ENCODE results near the gene ICA1.

DNA sequence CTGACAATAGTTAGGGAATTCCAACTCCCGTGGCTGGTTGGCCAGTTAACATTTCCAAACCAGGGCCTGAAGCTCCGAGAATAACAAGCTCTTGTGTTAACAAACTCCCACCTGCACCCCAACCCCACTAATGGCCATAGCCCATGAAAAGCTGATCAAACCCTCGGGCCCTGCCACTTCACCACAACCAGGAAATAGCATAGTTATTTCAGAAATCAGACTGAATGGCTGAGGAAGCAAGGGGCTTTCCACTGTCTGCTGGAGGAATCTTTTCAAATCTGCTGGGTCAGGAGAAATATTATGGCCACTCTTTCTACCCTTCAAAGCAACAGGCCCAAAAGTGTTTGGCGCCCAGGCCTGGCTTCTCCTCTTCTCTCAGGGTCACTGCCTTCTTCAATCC, 147.8 kb downstream of the ICA1 start:
- TF ChIP-seq CTCF (IDR thresholded peaks at IDR 0.05): no peak
- no peak for TF ChIP-seq POLR2A (IDR thresholded peaks at IDR 0.05)

Data from thyroid gland (tissue), 4 donors.